ENCODE data around the gene OR3A1.
"Not testable (repeated sequence)": the region's sequence is repeated elsewhere in the genome, so short reads cannot be mapped to it uniquely, and the experiment has no call there.

OR3A1 gene, protein sequence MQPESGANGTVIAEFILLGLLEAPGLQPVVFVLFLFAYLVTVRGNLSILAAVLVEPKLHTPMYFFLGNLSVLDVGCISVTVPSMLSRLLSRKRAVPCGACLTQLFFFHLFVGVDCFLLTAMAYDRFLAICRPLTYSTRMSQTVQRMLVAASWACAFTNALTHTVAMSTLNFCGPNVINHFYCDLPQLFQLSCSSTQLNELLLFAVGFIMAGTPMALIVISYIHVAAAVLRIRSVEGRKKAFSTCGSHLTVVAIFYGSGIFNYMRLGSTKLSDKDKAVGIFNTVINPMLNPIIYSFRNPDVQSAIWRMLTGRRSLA

DNA sequence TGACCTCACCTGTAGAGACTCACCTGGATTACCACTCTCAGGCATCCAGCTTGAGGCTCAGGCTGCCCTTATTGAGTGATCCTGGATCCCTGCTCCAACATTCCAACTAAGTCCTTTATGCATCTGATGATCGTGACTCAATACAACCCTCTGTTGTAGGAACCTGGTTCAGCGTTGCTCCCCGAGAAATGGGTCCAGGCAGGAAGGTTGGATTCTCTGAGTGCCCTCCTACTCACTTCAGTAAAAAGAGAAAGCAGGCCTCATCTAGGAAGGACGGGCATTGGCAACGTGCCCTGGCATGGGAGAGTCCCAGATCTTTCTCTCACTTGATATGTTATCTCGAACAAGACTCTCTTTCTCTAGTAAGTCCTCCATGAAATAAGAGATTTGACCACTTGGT is at the start of gene OR3A1:
Gene OR3A1 (minus strand): TSS at position 101 of the 400 bp plus-strand sequence. CDS start 5,778 bp downstream, outside the sequence.
- no peak for DNase-seq

DNA sequence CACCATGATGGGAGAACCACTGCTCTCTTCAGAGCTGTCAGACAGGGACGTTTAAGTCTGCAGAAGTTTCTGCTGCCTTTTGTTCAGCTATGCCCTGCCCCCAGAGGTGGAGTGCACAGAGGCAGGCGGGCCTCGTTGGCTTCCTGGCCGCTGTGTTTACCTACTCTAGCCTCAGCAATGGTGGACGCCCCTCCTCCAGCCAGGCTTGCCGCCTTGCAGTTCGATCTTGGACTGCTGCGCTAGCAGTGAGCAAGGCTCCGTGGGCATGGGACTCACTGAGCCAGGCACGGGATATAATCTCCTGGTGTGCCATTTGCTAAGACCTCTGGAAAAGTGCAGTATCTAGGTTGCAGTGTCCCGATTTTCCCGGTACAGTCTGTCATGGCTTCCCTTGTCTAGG is 44.6 kb upstream of the OR3A1 start:
- not testable (repeated sequence) for DNase-seq

DNA sequence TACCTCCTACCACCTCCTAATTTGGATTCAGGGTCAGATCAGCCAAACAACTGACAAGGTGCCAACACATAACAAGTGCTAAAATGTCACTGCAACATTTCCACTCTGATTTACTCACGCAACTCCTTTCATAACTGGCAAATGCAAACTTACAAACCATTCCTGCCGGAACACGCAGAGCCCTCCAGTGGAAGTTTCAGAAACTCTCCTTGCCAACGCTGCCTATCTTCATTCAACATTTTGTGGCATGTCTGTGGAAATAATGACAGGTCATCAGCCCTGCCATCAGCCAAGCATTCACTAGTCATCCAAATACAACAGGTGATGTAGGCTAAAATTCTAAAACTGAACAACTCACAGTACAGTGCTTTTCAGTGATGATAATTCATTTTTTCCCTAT is 37.7 kb upstream of the OR3A1 start:
- no peak for DNase-seq

DNA sequence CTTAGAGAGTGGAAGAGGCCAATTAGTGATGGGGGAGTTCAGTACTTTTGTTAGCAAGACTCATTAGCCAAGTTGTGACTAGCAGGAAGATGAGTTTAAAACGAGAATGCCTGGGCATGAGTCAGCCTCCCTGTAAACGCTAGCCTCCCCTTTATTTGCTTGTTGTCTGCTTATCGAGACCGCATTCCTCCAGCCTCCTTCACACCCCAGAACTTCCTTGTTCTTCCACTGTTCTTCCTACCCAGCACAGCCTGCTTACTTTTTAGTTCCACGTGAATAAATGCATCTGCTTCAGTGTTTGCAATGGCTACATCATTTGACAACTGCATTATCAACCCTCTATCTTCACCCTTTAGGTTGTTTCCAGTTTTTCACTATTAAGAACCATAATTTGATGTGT is 20.2 kb upstream of the OR3A1 start:
- DNase-seq: no peak

DNA sequence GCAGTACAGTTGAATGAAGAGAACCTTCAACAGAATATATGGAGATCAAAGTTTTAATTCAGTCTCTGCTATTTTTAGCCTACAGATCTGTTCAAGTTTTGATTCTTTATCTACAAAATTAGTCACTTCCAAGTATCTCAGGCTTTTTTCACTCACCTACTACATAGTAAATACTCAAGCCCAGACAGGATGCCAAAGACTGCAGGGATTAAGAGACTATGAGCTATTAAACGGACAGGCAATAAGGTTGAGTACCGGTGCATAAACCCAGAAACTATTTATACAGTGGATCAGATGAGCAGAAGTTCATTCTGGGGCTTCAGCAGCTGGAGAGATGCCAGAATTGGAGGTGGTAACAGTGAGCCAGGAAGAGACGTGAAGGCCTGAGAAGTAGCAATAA is 18.7 kb upstream of the OR3A1 start:
- no peak for DNase-seq

DNA sequence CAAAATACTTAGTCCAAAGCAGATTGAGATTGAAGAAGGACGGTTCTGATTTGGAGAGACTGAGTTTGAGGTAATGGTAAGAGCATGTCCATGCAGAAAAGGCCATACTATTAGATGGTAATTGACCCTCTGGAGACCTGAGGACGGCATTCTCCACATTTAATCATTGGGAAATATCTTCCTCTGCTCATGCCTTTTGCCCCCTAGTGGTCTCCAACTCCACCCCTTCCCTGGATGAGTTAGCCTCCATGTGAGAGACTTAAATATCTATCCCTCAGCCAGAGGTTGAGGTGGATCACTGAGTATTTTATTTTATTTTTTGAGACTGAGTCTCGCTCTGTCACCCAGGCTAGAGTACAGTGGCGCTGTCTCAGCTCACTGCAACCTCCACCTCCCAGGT is 10.4 kb upstream of the OR3A1 start:
- no peak for DNase-seq

DNA sequence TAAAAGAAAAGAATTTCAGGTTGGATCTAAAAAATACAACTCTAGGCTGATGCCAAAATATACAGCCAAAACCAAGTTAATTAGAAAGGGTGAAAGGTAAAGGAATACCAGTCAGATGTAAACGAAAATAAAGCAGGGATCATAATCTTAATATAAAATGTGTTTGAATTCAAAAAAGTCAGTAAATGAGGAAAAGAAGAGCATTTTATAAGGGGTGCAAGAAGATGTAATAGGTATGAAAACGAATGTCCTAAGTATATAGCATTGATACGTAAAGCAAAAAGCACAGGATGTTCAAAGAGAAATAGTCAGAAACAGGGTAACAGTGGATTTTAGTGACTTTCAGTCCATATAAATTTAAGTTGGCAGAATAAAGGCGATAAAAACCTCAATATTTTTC is 2.5 kb downstream of the OR3A1 start:
- DNase-seq: no peak

DNA sequence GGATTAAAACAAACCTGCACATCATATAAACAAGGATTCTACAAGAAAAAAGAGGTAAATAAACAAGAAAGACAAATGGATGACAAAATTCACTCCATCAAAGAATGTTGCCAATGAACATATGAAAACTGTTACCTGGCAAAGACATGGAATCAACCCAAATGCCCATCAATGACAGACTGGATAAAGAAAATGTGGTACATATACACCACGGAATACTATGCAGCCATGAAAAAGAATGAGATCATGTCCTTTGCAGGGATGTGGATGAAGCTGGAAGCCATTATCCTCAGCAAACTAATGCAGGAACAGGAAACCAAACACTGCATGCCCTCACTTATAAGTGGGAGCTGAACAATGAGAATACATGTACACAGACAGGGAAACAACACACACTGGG is 4.6 kb downstream of the OR3A1 start:
- not testable (repeated sequence) for DNase-seq

DNA sequence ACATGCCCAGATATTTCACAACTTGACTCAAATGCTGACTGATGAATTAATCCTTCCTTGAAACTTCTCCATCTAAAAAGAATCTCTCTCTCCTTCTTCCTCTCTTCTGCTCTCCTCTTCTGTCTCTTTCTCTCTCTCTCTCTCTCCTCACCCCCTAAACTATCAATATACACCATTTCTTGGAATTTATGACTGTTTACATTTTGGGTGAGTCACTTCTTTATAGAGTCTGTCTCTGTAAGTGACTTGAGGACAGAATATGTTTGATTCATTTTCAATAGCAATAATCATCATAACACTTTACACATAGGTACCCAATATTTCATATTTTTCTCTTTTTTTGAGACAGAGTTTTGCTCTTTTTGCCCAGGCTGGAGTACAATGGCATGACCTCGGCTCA is 15.3 kb downstream of the OR3A1 start:
- no peak for DNase-seq

DNA sequence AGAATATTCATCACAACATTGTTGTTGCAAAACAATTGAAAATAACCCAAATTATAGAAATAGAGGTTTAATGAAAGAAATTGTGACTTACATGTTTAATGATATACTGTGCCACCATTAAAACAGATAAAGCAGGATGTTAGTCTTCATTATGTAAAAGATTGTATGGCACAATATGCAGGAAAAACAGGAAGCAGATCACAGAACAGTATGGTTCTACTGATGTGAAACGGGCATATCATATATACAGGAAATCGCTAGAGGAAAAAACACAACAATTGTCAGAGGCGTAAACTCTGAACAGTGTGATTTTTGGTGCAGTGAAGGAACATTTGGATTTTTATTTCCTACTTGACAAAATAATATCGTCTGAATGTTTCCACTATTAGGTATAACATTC is 22.0 kb downstream of the OR3A1 start:
- DNase-seq: no peak

DNA sequence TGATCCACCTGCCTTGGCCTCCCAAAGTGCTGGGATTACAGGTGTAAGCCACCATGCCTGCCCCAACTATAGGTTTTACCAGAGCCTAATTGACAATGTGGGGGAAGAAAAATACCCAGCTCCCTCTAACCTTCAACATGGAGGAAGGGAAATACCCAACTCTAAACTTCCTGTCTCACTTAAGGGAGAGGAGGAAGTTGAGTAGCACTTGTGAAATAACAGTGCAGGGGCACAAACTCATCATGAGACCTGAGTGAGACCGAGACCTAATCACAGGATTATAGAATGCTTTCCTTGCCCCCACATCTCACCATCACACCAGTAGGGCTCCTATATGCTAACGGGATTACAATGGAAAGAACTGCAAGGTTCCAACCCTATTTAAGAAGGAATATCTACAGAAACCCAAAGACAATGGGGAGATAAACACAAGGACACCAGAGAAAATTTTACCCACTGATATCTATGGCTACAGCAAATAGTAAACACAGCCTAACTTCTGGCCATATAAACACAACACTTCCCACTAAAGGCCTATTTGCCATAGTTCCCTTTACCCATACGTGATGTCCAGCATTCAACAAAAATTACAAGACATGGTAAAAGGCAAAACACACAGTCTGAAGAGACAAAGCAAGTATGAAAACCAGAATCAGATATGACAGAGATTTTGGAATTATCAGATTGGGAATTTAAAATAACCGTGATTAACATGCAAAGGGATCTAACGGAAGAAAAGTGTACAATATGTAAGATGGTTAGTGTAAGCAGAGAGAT is 26.9 kb downstream of the OR3A1 start:
- DNase-seq: no peak

DNA sequence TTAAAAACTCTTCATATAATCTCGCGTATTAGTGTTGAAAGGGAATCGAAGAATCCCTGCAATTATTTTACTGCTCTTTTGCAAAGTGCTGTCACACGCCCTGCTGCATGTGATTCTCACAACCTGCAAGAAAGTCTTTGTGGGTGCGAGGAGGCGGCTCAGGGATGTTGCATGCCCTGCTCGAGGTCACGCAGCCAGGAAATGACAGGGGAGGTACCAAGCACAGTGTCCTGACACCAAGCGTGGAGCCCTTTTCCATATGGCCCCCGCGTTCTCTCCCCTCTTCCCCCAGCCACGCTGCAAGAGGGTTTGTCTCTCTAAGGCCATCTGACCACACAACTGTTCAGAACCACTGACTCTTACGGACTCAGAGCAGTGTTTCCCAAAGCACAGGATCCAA is 37.6 kb downstream of the OR3A1 start:
- DNase-seq: no peak

DNA sequence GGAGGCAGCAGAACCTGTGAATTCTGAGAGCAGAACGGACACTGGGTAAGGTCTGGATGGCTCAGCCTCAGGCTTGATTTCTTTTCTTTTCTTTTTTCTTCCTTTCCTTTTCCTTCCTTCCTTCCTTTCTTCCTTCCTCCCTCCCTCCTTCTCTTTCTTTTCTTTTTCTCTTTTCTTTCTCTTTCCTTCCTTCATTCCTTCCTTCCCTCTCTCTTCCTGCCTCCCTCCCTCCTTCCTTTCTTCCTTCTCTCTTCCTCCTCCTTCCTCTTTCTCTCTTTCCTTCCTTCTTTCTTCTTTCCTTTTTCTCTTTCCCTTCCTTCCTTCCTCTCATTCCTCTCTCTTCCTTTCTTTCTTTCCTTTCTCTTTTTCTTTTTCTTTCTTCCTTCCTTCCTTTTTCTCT is 38.0 kb downstream of the OR3A1 start:
- DNase-seq: no peak

DNA sequence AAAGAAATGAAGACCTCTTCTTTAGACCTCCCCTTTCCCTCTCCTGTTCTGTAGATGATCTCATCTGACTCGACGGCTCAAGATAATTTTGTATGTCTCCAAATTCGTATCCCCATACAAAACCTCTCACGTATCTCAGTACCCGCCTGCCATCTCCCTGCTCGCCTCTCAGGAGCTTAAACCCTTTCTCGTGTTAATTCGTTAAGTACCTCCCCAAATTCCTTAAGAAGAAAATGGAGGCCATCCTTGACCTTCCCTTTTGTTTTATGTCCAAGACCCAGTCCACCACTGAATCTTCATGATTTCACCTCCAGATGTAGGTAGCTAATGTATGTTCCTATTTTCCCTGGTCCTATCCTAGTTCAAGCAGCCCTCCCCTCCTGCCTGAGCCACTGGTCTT is 41.6 kb downstream of the OR3A1 start:
- DNase-seq: no peak

DNA sequence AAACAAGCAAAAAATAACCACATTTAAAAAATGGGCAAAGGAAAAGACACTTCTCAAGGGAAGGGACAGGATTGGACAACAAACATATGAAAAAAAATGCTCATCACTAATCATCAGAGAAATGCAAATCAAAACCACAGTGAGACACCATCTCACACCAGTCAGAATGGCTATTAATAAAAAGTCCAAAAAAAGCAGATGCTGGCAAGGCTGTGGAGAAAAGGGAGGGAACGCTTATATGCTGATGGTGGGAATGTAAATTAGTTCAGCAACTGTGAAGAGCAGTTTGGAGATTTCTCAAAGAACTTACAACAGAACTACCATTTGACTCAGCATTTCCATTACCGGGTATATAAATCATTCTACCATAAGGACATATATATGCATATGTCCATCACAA is 49.1 kb downstream of the OR3A1 start:
- DNase-seq: not testable (repeated sequence)

DNA sequence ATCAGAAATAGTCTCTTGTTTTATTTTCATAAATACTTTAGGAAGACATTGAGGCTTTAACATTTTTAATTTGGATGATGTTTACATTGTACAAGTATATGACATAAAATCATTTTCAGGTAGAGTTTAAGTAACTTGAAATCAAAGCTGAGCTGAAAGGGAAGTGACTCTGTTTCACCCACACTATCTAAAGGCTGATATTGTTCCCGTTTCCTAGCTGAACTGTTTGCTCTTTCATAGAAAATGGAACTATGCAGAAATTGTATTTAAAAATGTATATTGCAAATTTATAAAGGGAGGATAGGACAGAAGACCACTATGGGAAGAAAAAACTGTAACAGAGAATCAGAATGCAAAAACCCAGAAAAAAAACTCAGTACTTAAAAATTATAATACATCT is 53.3 kb downstream of the OR3A1 start:
- not testable (repeated sequence) for DNase-seq

DNA sequence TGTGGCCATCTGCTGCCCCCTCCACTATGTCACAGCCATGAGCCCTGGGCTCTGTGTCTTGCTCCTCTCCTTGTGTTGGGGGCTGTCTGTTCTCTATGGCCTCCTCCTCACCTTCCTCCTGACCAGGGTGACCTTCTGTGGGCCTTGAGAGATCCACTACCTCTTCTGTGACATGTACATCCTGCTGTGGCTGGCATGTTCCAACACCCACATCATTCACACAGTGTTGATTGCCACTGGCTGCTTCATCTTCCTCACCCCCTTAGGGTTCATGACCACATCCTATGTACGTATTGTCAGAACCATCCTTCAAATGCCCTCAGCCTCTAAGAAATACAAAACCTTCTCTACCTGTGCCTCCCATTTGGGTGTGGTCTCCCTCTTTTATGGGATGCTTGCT is 57.1 kb downstream of the OR3A1 start:
- not testable (repeated sequence) for DNase-seq

All from NCI-H1105 treated with DMSO at 0.1 percent for 48 hours (cell line).